SU-DHL-6 (cell line): ENCODE data around the gene VPS4A.

Source experiments
- EZH2phosphoT487 ChIP-seq: fragments of 200-600 bp; sonication (generic), shearing (Covaris generic); conservative IDR thresholded peaks from 2 replicates; pipeline ENCODE4 v1.6.1; 2018; ENCODE audit warnings: mild to moderate bottlenecking, antibody characterized with exemption, low read length, moderate library complexity, mixed read lengths
- TF ChIP-seq, protein P1 (sequence below): fragments of 200-600 bp; sonication (generic); IDR thresholded peaks from one replicate; pipeline ENCODE4 v1.5.1; 2017; ENCODE audit warnings: antibody characterized with exemption, mild to moderate bottlenecking, low read length, moderate library complexity; ENCODE audit not compliant: insufficient read depth, poor library complexity, severe bottlenecking

DNA sequence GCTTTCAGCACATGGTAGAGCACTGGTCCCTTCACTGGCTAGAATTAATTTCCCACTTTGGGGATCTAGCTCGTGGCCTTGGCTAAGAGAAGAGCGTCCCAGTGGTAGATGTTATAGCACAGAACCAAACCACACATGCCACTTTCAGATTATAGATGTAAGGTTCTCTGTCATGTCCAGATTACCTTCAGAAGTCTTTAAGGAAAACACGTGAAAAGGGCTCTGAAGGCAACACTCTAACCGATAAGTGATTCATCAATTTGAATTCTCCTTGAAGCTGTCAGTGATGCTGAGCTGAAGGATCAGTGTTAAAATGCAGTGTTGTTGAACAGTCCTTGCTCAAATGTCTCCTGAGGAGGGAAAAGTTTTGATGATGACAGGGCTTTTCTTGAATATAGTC lies 43.5 kb upstream of the VPS4A start:
- TF ChIP-seq, protein P1, sequence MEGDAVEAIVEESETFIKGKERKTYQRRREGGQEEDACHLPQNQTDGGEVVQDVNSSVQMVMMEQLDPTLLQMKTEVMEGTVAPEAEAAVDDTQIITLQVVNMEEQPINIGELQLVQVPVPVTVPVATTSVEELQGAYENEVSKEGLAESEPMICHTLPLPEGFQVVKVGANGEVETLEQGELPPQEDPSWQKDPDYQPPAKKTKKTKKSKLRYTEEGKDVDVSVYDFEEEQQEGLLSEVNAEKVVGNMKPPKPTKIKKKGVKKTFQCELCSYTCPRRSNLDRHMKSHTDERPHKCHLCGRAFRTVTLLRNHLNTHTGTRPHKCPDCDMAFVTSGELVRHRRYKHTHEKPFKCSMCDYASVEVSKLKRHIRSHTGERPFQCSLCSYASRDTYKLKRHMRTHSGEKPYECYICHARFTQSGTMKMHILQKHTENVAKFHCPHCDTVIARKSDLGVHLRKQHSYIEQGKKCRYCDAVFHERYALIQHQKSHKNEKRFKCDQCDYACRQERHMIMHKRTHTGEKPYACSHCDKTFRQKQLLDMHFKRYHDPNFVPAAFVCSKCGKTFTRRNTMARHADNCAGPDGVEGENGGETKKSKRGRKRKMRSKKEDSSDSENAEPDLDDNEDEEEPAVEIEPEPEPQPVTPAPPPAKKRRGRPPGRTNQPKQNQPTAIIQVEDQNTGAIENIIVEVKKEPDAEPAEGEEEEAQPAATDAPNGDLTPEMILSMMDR = no peak
- no peak for TF ChIP-seq EZH2phosphoT487
